Limb (tissue), 2 donors: ENCODE results near the gene NCKIPSD.

Experiments used
- DNase-seq, 2 donors: peaks; one replicate each; pipeline ENCODE4 v3.0.0-alpha.2; 2016; ENCODE audit errors: extremely low spot score in 2 of 2

Gene NCKIPSD

DNA sequence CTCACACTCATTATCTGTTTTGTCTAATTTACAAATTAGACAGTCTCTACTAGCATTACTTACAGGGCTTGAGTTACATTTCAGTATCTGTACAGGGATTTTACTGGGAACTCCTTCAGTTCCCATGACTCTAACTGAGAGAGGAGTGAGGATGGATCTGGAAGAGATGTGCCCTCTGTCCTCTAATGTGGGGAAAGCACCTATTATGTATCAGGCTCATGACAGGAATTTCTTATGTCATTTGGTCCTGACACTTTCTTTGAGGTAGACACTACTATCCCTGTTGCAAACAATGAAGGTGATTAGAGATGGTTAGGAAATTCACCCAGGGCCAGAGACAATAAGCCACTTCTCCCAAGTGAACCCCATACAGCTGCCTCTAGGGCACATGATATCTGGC lies 10.9 kb upstream of the NCKIPSD start:
- no peak for DNase-seq

DNA sequence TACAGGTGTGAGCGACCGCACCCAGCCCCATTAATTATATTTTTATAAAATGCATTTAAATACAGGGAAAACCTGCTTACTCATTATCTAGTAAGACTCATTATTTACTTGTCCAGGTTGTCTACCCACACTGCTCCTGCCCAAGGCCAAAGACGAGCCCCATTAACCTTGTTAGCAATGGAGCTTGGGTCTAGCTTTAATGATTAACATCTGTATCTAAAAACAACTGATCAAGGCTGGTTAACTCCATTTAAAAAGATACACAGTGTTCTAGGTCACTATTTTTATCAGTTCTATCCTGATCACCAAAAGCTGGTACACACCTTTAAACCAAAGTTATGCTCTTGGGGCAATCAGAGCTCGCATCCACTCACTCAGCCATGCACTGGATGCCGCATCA lies 10.4 kb upstream of the NCKIPSD start:
- no peak for DNase-seq

DNA sequence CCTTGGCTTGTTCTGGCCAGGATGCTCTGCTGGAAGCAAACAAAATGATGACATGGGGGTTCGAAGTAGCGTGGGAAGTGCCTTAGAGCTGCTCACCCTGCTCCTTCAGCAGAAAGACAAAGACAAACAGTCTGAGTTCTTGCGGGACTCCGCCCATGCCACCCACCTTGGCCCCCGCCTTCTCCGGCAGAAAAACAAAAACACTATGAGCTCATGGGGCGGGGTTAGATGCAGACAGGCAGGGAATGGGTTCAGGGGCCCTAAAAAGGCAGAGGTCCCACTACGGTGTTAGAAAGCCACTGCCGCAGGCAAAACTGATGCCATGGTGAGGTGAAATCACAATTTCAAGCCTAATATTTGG lies 9.7 kb upstream of the NCKIPSD start:
- no peak for DNase-seq

DNA sequence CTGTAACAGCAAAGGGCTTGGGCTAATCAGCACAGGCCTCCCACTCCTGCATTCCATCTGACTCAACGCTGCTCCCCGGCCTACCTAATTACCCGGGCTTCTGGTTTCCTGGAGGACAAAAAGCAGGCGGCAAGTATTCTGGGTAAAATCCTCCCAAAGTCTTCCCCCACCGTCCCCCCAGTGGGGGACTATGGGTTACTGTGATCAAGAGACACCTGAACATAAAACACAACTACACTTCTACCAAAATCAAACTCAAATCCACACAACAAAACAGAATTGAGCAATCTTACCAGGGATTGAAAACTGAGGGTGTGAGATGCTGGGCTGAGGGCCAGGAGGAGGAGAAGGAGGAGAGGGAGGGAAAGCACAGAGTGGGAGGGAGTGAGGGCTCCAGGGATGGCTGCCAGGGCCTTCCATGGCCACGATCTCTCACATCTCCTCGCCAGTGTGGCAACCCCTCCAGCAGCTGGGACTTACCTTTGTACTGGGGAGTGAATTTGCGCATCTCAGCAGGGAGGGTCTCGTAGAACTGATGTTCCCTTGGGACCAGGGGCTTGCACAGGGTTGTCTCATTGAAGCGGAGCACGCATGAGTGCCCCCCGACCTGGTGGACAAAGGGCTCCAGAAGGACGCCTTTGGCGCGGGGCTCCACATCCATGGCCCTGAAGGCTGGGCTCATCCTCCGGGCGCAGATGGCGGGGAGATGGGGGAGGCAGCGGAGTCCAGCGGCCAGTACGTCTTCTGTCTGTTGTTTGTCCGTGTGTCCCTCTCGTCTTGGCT lies 9.1 kb upstream of the NCKIPSD start:
- no peak for DNase-seq

DNA sequence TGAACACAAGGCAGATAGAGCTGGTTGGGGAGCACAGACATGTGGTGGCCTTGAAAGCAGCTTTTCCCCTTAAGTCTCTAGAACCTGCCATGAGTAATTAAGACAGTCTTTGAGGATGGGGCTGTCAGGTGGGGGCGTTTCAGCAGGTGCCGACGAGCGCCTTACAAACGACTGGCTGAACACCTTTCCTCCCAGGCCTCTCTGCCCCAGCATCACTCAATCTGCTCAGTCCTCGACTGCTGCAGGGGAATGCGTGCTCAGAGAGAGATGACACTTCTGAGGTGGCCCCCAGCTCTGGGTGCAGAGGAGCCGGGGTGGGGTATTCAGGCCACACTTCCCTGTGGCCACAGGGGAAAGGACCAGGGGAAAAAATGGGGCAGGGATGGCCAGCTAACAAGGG lies 8.1 kb upstream of the NCKIPSD start:
- DNase-seq, result no peak

DNA sequence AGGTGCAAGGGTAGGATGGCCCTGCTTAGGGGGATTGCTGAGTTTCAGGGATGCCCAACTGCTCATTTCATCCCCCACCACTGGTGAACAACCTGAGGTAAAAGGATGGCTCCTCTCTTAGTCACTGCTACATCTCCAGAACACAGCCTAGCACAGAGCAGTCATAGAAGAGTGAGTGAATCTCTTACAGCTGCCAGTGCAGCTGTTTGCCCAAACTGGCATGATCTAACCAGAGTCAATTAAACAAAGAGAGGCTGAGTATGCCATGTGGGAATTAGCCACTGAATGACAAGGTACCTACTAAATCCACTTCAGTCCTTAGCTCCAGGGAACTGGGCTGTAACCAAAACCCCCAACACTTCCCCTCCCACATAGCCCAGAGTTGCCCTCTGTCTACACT lies 6.8 kb upstream of the NCKIPSD start:
- DNase-seq, result no peak

DNA sequence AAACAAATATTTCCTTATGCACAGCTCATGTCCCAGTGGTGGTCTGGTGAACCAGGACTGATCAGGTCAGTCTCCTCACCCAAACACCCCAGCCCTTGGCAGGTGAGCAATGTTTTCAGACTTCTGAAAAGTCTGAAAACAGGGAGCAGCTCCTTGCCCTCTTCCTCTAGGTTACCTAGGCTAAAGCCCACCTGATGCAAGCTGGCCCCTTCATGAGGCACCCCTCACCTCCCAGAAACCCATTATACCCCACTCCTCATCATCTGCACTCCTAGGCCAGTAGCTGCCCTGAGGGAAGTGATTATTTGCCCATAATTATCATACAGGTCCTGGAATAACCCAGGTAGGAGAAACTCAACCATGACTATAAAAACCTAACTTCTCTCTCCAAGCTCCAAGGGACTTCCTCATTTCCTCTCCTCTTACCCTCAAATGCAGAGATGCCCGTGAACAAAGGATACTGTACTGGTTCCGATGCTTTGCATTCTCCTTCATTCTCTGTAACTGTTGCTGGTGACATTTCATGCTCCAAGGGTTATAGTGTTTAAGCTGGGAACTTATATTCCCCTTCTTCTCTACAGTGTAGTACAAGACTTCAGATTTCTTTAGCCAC lies 5.2 kb upstream of the NCKIPSD start:
- DNase-seq, result no peak

DNA sequence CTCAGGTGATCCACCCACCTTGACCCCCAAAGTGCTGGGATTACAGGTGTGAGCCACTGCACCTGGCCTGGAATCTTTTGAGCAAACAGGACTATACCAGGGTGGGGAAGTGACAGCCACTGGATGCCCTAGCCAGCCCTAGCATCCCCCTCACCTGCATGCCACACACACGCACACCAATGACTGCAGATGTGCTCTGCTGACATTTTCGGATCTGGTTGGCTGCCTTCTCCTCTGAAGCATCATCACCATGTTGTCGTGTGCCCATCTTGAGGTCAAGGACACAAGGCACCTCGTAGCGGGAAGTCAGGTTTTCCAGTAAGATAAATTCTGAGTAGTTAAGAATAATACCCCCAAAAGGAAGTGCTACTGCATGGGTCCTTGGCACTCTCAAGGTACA lies 3.7 kb upstream of the NCKIPSD start:
- no peak for DNase-seq

DNA sequence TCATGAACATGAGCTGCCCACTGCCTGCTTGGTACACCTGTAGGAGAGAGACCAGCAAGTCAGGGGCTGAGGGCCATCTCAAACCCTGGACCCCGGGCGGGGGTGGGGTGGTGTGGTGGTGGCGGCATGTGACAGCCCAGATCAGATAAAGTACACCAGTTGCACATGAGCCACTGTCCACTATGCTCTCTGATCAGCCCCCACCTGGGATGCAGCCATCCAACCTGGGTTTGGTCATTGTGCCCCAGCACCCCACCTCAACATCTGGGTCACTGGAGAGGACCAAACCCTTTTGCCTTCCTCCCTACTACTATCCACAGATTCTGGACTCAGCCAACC lies 3.0 kb upstream of the NCKIPSD start:
- no peak for DNase-seq

DNA sequence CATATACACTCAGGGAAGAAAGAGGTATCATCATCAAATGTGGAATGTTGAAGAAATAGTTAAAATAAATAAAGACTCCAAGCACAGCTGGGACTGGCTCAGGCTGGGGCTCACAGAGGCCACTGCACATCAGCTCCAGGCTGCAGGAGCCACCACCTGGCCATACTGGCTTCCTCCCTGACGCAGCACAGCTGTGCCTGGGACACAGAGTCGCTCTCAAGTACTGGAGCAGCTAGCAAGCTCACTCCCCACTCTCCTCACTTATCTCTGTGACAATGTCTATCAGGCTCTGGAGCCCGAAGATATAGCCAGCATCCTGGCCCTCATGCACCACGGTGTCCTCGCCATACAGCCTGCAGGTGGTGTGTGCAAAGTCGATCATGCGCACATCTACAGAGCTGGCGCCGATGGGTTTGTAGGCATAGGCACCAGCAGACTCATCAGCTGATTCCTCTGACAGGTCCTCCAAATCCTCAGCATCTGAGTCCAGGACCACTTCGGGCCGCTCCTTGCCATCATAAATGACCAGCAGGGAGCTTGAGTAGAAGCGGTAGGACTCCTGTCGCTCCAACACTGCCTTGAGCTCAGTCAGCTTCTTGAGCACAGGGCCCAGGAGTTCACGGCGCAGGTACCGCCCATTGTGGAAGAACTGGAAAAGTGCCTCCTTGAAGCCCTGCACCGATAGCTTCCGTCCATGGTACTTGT lies 2.5 kb upstream of the NCKIPSD start:
- no peak for DNase-seq

DNA sequence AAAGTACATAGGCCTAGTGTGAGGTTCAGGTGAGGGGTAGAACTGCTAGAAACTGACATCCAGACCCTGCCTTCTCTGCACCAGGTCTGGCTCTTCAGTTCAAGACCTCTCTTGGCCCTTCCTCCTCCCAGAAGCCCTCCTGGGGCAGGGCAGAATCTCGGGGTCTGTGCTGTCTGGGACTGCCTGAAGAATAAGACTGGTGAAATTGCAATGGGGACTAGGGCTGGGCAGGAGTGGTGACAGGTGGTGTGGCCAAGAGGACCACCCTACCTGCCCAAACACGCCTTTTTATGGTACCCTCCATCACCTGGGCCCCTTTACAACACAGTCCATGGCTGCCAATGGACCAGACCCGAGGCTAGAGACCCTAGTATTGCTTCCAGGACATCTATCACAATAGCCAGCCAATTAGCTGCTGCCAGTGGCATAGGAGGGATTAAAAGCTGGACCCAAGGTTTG lies 1.5 kb upstream of the NCKIPSD start:
- no peak for DNase-seq

DNA sequence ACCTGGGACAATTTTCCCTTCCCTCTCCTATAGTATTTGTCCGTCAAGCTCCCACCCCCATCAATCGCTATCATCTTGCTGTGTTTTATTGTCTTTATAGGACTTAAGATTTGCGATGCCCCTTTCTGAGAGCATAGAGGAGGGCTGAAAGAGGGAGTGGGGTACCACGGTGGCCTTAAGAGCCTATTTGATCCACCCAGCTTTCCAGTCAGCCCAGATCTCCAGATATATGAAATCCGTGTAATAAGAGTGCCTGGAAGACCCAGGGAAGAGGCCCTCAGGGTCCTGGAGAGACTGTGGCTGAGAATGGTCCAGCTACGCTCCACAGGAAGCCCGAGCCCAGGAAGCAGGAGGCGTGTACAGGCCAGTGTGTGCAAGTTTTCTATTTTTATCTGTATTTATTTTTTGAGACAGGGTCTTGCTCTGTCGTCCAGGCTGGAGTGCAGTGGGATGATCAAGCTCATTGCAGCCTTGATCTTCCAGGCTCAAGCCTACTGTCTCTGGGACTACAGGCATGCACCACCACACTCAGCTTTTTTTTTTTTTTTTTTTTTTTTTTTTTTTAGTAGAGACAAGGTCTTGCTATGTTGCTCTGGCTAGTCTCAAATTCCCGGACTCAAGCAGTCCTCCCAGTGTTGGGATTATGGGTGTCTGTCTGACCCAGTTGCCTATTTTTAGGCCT lies 964 bp upstream of the NCKIPSD start:
- DNase-seq, result no peak

DNA sequence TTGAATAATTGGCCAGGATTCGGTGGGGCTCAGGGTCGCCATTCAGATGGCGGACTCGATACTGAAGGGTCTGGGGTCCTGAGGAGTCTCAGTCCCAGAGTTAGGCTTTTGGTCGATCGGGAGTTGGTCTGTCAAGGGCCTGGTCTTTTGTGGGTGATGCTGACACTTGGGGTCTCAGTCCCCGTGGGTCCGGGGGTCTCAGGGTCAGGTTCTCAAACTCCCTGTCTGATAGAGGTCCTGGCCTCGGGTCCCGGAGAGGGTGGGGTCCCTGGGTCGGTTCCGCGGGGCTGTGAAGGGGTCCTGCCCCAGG lies 467 bp downstream of the NCKIPSD start:
- DNase-seq, result no peak

DNA sequence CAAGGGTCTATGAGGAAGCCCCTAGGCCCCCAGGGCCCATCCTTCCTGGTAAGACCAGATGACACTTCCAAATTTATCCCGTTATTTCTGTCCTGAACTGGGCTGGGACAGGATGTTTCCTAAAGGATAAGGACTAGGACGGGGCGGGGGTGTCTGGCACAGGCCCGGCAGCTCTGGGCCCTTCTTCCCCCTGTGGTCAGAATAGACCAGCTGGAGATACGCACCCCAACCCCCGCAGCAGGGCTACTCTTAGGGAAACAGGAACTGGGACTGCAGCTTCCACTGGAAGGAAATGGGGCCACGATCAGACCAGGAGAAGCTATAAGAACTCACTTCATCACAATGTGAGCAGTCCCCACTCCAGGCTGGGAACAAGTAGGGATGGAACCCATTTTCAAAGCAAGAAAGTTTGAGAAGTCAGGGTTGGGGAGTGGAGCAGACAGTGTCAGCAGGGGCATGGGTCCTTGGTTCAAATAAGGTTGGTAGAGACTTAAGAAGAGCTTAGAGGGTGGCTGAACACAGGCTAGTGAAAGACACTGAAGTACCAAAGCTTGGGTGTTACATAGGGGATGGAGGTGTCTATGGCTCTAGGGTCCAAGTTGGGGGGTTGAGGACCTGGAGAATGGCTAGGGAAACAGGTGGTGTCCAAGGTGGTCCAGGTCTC lies 1.1 kb downstream of the NCKIPSD start:
- no peak for DNase-seq

DNA sequence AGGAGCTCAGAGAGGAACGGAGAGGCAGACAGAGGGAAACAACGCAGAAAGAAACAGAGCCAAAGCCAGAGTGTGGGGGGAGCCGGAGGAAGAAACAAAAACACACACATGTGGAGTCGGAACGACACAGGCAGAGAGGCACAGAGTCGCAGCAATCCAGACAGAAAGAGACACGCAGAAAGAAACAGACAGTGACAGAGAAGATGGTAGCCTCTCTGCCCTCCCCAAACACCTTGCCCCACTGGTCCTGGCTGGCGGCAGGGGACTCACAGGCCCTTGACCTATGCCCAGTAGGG lies 1.7 kb downstream of the NCKIPSD start:
- DNase-seq, result no peak

DNA sequence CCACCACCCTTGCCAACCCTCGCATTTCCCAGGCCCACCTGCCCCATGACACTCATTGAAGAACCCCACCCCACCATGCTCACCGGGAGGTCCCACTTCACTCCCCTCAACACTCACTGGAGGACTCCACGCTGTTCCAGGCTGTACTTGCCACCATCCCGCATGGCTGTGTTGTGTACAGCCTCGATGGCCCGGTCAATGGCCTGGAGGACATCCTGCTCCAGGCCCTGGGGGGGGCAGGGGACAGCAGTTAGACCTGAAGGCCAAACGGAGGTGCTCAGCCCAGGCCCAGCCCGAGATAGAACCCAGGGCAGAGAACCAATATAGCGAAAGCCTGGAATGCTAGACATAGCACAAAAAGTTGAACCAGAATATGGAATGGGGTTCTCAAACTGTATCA lies 2.9 kb downstream of the NCKIPSD start:
- no peak for DNase-seq

DNA sequence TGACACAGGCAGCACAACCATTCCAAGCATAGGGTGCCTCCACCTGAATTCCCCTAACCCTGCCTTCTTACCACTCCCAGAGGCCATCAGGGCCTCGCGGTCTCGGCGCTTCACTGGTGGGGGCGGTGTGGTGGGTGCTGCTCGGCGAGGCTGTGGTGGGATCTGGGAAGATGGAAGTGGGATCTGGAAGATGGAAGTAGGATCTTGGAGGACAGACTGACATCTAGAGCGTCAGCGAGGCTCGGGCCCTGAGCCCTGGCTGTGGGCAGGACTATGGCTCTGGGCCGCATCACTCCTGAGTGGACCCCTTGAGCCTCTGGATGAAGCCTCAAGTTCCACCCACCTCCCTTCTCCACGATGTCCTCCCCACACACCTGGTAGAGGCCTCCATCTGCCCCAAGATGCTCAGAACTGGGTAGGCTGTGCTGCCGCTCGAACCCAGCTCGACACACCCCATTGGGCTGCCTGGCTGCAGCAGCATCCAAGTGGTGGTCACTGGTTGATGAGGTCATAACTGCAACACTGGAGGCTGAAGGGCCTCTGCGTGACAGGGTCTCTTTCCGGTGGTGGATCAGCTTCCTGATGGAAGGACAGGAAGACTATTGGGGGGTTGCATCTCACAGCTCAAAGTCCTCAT lies 3.6 kb downstream of the NCKIPSD start:
- DNase-seq, result no peak

DNA sequence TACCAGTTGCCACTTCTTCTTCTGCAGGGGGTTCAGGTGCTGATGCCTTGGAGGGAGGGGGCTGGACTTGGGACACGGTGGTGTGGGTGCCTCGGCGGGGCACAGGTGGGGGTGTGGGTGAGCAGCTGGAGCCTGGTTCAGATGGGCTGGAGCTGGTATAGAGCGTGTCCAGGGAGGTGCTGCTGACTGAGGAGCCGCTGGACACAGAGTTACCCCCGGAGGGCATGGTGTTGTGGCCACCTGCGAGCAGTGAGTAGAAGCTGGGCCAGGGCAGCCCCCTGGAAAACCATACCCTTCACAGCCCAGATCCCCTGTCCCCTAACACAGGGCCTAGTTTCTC lies 4.2 kb downstream of the NCKIPSD start:
- DNase-seq, result no peak

DNA sequence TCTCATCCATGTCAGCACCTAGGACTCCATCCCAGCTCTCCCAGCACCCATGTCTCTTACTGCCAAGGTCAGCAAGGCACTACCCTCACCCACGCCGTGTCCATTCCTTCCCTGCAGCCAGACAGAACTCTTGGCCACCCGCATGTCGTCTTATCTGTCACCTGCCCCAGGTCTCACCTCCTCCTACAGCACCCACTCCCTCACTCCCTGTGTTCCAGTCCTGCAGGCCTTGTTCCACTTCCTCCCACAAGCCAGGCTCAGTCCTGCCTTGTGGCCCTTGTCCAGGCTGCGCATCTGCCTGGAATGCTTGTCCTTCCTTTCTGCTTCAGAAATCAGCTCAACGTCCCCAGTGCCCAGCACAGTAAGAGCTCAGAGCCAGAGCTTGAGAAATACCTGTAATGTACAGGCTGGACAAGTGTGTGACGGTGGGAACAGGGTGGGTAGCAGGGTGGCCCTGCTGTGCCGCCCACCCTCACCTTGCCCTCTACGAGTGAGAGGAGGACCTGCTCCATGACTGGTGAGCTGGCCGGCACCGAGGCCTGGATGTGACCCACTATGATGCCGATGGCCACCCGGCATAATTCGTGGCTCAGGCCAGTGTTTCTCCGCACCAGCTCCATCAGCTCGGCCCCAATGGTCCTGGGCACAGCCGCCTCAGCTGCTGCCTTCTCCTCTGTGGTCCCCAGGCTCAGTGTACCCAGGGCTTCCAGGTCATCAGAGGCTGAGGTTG lies 4.7 kb downstream of the NCKIPSD start:
- no peak for DNase-seq

DNA sequence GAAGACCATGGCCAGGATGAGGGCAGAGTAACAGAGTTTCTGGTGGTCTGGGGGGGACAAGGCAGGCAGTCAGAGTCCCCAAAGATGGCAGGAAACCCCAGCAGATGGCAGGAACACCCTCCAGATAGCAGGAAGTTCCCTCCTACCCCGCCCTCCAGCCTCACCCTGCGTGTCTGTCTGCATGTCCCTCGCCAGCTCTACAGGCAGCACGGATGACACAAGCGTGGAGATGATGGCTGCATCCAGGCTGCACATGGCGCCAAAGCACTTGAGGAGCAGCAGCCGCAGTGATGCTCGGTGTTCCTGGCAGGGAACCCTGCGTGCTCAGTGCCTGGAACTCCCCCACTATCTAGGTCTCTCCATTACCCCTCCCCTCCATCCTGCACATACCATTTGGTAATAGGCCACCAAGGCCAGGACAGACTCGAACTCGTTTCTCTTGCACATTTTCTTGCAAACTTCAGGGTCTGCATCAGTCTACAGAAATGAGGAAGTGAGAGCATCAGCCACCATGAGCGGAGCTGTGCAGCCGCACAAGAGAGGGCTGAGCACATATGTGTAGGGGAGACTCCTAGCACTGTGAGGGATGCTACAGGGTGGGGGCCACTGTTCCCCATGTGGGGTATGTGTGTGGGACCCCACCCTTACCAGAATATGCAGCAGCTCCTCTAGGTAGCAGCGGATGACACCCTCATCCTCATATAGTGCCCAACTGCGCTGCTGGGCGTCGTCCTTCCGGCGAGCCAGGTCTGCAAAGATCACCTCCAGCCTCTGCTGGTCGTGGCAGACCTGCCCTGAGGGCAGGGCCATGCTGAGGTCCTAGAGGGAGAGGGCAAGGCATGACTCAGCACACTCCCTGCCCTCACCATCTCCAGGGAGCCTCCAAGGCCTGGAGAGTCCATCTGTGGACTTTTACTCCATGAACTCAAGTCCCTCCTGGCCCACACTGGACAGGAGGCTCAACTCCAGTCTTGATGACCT lies 6.0 kb downstream of the NCKIPSD start:
- no peak for DNase-seq
